ENCODE data around the gene MAN2A2.

MAN2A2 gene

GRCh38 chr15:90968434-90968833 is 65.3 kb downstream of the MAN2A2 start:
- DNase-seq = no peak

GRCh38 chr15:90970274-90970673 is 67.2 kb downstream of the MAN2A2 start:
- no peak for DNase-seq

GRCh38 chr15:90972133-90972532 is 69.0 kb downstream of the MAN2A2 start:
- no peak for DNase-seq

Measured in suppressor macrophage (primary cell).